ENCODE results near the gene PFDN6. TPM values are rescaled to one million over a fixed set of nuclear protein-coding genes. Genes with fewer than 3 reads are reported as not detected.
A peak's percentile ranks its signal among the peaks of the same experiment; 100 is the strongest.

PFDN6 gene
- total and polyA plus RNA-seq, 9 of the 15 experiments (the other 6 are each of a cell fraction or from before 2014, with no cell fraction given): 6.8 to 475 (median 216) TPM

- TF ChIP-seq, protein P1, sequence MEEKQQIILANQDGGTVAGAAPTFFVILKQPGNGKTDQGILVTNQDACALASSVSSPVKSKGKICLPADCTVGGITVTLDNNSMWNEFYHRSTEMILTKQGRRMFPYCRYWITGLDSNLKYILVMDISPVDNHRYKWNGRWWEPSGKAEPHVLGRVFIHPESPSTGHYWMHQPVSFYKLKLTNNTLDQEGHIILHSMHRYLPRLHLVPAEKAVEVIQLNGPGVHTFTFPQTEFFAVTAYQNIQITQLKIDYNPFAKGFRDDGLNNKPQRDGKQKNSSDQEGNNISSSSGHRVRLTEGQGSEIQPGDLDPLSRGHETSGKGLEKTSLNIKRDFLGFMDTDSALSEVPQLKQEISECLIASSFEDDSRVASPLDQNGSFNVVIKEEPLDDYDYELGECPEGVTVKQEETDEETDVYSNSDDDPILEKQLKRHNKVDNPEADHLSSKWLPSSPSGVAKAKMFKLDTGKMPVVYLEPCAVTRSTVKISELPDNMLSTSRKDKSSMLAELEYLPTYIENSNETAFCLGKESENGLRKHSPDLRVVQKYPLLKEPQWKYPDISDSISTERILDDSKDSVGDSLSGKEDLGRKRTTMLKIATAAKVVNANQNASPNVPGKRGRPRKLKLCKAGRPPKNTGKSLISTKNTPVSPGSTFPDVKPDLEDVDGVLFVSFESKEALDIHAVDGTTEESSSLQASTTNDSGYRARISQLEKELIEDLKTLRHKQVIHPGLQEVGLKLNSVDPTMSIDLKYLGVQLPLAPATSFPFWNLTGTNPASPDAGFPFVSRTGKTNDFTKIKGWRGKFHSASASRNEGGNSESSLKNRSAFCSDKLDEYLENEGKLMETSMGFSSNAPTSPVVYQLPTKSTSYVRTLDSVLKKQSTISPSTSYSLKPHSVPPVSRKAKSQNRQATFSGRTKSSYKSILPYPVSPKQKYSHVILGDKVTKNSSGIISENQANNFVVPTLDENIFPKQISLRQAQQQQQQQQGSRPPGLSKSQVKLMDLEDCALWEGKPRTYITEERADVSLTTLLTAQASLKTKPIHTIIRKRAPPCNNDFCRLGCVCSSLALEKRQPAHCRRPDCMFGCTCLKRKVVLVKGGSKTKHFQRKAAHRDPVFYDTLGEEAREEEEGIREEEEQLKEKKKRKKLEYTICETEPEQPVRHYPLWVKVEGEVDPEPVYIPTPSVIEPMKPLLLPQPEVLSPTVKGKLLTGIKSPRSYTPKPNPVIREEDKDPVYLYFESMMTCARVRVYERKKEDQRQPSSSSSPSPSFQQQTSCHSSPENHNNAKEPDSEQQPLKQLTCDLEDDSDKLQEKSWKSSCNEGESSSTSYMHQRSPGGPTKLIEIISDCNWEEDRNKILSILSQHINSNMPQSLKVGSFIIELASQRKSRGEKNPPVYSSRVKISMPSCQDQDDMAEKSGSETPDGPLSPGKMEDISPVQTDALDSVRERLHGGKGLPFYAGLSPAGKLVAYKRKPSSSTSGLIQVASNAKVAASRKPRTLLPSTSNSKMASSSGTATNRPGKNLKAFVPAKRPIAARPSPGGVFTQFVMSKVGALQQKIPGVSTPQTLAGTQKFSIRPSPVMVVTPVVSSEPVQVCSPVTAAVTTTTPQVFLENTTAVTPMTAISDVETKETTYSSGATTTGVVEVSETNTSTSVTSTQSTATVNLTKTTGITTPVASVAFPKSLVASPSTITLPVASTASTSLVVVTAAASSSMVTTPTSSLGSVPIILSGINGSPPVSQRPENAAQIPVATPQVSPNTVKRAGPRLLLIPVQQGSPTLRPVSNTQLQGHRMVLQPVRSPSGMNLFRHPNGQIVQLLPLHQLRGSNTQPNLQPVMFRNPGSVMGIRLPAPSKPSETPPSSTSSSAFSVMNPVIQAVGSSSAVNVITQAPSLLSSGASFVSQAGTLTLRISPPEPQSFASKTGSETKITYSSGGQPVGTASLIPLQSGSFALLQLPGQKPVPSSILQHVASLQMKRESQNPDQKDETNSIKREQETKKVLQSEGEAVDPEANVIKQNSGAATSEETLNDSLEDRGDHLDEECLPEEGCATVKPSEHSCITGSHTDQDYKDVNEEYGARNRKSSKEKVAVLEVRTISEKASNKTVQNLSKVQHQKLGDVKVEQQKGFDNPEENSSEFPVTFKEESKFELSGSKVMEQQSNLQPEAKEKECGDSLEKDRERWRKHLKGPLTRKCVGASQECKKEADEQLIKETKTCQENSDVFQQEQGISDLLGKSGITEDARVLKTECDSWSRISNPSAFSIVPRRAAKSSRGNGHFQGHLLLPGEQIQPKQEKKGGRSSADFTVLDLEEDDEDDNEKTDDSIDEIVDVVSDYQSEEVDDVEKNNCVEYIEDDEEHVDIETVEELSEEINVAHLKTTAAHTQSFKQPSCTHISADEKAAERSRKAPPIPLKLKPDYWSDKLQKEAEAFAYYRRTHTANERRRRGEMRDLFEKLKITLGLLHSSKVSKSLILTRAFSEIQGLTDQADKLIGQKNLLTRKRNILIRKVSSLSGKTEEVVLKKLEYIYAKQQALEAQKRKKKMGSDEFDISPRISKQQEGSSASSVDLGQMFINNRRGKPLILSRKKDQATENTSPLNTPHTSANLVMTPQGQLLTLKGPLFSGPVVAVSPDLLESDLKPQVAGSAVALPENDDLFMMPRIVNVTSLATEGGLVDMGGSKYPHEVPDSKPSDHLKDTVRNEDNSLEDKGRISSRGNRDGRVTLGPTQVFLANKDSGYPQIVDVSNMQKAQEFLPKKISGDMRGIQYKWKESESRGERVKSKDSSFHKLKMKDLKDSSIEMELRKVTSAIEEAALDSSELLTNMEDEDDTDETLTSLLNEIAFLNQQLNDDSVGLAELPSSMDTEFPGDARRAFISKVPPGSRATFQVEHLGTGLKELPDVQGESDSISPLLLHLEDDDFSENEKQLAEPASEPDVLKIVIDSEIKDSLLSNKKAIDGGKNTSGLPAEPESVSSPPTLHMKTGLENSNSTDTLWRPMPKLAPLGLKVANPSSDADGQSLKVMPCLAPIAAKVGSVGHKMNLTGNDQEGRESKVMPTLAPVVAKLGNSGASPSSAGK (IDR thresholded peaks at IDR 0.05): no peak
- no peak for TF ChIP-seq MEF2D (tag; conservative IDR thresholded peaks at IDR 0.05; ENCODE audit: low read depth)
- TF ChIP-seq SPI1 (IDR thresholded peaks at IDR 0.05; ENCODE audit: borderline replicate concordance, low read depth, low read length): peak; percentile 70; the same call in 1 of the 2 replicates
- TF ChIP-seq NR2F6 (CRISPR knock-in tag; IDR thresholded peaks at IDR 0.05): no peak
- TF ChIP-seq PURB (CRISPR knock-in tag; IDR thresholded peaks at IDR 0.05; ENCODE audit: low read depth): no peak
- TF ChIP-seq TEAD1 (CRISPR knock-in tag; IDR thresholded peaks at IDR 0.05): peak in 1 of 2 experiments; percentile 21; a peak in 1 of 4 replicates
- no peak for TF ChIP-seq SMAD3 (CRISPR knock-in tag; conservative IDR thresholded peaks at IDR 0.05)
- no peak for TF ChIP-seq PTTG1 (tag; IDR thresholded peaks at IDR 0.05; ENCODE audit: low read depth)
- no peak for TF ChIP-seq KLF13 (tag; IDR thresholded peaks at IDR 0.05; ENCODE audit: borderline replicate concordance, low read depth)
- no peak for TF ChIP-seq TRIM24 (IDR thresholded peaks at IDR 0.05)
- no peak for TF ChIP-seq ZNF217 (CRISPR knock-in tag; IDR thresholded peaks at IDR 0.05)
- TF ChIP-seq ZC3H4 (CRISPR knock-in tag; IDR thresholded peaks at IDR 0.05; ENCODE audit: borderline replicate concordance): no peak
- TF ChIP-seq NFRKB (IDR thresholded peaks at IDR 0.05; ENCODE audit: low read depth): peak; percentile 69; the same call in 1 of the 2 replicates
Observed at GRCh38 chr6:33313709-33314514, 24.5 kb downstream of the PFDN6 start, which contains the start of gene TAPBP (continued).

Data from K562 (cell line).